ENCODE results near the gene NEK11.

Gene NEK11

DNA sequence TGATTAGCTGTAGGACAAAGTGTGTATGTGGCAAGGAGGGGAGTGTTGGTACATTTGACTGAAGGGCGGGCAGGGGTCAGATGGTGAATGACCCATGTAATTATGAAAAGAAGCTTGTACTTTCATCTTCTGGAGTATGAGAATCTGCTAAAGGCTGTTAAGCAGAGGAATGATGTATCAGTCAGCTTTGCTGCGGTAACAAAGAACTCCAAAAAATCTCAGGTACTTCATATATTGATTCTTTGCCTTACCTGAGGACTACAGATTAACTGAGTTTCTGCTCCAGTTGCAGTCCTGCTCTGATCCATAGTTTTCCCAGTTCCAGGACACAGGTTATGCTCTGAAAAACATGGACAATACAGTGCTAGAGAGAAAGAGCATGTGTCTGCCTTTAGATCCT is 115.1 kb downstream of the NEK11 start:
- no peak for DNase-seq (ENCODE audit: low read depth)

DNA sequence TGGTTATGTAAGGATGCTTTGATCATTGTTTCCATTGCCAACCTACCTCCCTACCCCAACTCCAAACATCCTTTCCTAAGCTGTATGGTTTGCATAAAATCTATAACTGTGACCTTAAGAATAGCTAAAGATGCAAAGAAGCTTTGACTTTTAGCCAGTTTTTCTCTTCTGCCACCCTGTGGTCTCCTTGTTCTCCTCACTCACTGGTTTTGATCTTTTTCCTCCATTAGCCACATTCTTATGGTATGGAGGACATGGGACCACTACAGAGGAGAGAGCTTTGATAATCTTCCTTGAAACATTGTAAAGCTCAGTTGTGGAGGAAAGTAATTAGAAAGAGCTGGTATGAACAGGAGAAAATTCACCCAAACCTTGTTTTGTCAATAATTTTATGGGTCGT is 115.9 kb downstream of the NEK11 start:
- peak; percentile 8 for DNase-seq (ENCODE audit: low read depth)

DNA sequence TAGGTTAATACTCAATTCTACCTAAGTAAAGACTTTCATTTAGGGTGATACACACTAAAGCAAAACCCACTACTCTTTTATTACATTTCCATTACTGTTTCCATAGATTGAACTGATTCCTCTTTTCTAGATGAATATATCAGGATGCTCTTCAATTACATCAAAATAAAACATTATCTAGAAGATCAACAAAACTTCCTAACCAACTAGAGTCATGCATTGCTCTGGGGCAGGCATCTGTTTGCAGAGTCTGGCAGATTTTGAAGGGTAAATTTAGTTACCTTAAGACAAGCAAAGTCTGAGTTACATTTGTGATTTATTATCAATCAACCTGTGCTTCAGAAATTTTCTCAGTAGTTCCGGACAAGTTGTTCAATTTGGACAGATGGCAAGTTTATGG is 117.1 kb downstream of the NEK11 start:
- no peak for DNase-seq (ENCODE audit: low read depth)

DNA sequence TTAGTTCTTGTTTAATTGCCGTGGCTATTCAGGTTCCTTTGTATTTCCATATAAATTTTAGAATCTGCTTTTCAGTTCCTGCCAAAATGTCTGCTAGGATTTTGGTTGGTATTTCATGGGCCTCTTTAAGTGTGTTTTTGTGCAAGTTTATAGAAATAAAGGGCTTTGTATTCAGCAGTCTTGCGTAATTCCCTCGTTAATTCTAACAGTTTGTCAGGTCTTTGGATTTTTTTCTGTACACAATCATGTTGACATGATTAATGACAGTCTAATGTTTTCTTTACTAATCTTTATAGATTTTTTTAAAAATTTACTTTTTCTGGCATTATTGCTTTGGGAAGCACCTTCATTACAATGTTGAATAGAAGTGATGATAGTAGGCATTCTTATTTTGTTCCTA is 120.9 kb downstream of the NEK11 start:
- no peak for DNase-seq (ENCODE audit: low read depth)

DNA sequence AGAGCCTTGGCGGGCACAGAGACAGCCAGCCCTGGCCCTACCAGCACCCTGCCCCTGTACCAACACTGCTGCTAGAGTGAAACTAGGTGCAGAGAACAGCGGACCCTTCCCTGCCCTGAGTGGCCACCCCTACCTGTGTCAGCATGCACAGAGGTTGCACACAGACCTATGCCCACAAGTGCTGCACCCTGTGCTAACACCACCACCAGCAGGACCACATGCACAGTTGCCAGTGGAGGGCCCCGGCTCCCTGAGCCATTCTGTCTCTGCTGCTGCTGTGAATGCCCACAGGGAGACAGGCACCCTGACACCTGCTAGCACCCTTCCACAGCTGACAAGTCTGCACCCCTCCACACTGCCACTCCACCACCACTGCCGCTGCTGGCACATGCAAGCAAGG is 131.8 kb downstream of the NEK11 start:
- DNase-seq (ENCODE audit: low read depth), result no peak

DNA sequence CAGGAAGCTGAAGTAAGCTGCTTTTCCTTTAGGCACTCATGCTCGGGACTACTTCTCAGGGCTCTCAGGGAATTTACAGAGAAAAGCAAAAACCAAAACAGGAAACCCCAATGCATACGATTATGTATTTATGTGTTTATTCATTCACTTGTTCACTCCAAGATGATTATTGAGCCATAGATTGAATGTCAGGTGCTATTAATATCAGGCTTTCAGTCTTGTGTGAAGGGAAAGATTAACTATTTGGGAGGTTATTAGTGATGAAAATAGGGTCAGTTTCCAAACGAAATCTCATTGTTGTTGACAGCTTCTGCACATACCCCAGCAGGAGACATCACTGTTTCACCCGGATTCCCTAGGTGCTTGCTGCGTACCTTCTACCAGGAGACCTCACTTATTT is 135.8 kb downstream of the NEK11 start:
- DNase-seq (ENCODE audit: low read depth), result no peak

DNA sequence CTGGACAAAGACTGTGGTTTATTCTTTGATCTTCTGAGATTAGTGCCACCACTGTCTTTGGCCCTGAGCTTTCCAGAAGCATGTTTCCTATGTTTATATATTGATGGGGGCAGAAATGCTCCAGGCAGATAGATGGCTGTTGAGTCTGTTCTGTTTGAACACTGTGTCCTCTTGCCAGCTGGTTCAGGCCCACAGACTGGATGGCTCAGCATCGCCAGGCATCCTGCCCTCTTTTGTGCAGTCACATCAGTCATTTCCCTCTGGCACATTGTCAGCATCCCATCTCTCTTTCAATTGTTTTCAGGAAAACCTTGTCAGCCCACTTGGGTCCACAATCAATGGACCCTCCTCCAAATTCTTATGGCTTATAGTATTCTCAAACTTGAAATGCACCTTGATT is 141.2 kb downstream of the NEK11 start:
- no peak for DNase-seq (ENCODE audit: low read depth)

DNA sequence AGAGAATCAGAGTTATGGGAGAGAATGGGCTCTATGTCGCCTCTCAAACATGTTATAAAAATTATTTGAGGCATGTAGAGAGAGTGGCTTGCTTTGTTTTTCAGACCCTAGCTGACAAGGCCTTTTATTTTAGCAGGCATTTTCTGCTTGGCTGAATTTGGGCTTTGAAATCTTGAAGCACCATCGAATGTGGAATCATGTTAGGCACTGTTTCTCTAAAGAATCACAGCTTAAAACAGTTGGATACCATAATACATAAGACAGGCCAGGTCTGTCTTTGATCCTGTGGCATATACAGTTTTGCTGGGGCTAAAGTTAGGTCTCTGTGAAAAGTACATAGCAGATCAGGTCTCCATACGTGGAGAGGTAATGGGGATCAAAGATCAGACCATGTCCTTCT is 142.7 kb downstream of the NEK11 start:
- no peak for DNase-seq (ENCODE audit: low read depth)

DNA sequence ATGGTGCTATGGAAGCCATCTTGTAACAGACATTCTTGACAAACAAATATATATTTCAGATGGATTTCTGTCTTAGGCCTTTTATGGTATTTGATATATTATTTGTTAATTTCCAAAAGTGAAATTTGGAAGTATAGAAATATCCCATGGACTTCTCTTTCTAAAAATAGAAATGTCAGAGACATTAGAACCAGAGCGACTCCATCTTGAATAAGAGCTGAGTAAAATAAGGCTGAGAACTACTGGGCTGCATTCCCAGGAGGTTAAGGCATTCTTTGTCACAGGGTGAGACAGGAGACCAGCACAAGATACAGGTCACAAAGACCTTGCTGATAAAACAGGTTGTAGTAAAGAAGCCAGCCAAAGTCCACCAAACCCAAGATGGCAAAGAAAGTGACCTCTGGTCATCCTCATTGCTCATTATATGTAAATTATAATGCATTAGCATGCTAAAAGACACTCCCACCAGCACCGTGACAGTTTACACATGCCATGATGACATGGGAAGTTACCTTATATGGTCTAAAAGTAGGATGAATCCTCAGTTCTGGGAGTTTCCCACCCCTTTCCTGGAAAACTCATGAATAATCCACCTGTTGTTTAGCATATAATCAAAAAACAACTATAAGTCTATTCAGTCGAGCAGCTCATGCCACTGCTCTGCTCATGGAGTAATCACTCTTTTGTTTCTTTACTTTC is 146.0 kb downstream of the NEK11 start:
- no peak for DNase-seq (ENCODE audit: low read depth)

DNA sequence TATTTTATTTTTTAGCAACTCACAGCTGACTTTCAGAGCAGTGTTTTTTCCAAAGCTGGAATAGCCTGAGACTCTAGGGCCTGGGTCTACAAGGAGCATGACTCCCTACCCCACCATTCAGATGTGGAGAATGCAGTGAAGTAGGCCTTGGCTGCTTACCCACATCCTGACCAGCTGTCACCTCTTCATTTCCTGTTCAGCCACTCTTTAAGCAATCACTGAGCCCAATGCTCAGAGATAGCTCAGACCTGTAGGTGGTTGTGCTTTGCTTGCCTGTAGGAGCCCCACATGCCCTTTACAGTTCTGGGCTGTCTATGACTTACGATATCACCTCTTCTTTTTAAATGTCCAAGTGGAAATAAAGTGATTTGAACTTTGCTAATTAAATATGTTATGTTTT is 148.1 kb downstream of the NEK11 start:
- peak; percentile 53 for DNase-seq (ENCODE audit: low read depth)

DNA sequence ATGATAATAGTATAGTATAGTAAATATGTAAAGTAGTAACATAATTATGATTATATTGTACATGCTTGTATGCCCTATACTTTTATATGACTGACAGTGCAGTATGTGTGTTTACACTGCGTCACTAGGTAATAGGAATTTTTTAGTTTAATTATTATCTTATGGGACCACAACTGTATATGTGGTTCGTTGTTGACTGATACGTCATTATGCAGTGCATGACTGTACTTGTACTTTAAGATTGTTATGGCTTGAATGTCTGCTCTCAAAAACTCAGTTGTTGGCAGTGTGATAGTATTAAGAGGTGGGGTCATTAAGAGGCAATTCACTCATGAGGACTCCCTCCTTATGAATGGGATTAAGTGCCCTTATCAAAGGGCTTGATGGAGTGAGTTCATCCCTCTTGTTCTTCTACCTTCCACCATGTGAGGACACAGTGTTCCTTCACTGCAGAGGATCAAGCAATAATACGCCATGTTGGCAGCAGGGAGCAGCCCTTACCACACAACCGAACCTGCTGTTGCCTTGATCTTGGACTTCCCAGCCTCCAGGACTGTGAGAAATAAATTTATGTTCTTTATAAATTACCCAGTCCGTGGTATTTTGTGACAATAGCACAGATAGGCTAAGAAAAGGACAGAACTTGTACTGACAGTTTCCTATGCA is 152.2 kb downstream of the NEK11 start:
- no peak for DNase-seq (ENCODE audit: low read depth)

DNA sequence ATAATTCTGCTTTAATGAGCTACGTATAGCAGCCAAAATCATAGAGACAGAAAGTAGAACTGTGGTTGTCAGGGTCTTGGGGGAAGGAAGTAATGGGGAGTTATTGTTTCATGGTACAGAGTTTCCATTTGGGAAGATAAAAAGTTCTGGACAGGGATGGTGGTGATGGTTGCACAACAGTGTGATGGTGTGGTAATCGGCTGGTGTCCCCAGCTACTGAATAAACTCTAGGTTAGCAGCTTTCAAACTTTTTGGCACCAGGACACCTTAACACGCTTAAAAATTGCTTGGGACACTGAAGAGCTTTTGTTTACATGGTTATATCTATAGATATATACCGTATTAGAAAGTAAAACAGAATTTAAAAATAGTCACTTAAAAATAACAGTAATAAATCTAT is 166.0 kb downstream of the NEK11 start:
- DNase-seq (ENCODE audit: low read depth), result no peak

DNA sequence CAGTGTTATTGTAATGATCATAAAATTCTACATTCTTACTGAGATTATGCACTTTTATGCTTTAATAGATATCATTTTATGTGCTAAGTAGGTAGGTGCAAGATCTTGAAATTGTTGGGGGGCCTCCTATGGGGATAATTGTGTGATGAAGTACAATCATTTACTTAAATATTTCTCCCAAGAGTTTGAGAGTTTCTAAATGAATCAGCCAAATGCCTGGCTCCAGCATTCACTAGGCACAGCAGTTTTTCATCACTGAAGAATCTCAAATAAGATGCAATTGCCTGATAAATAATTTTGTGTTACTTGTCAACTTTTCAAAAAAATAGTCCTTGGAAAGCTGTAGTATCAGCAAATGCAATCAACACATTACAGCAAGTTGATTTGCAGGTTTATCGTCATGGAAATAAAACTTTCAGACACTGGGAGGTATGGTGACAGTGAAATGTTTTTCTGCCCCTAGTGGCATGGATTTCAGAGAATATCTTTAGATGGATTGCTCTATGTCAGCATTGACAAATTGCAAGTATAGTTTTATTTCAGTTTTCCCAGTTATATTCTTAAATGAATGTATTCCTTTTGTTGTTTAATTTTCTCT is 167.1 kb downstream of the NEK11 start:
- no peak for DNase-seq (ENCODE audit: low read depth)

DNA sequence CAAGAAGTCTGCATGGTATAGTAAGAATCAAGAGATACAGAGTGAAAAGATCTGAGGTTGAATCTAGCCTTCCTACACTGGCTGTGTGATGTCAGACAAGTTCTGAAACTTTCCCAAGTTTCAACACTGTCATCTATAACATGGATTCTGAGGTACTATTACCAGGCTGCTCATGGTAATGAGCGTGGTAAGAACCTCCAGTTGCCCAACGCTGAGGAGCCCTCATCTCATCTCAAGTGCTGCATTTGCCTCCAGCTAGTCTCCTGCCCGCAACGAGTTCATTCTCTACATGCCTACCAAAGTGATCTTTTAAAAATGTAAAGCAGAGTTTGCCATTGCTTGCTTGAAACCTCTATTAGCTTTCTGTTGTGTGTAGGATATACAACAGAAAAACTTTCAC is 168.1 kb downstream of the NEK11 start:
- no peak for DNase-seq (ENCODE audit: low read depth)

DNA sequence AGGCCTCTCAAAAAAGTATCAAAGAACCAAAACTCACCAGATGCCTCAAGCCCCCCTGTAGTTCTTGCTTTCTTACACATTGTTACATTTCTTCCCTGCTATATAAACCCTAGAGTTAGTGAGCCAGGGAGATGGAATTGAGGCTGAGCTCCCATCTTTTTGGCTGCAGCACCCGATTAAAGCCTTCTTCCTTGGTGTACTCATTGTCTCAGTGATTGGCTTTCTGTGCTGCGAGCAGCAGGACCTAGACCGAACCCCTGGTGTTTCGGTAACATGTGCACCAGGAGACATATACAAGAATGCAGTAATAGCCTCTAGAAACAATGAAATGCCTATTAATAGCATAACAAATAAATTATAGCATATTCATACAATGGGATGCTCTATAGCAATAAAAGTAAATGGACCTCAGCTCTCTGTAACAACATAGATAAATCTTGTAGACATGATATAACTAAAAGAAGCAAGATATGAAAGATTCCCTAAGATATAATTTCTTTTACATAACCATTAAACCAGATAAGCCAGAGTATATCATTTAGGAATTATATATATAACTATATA is 174.0 kb downstream of the NEK11 start:
- no peak for DNase-seq (ENCODE audit: low read depth)

DNA sequence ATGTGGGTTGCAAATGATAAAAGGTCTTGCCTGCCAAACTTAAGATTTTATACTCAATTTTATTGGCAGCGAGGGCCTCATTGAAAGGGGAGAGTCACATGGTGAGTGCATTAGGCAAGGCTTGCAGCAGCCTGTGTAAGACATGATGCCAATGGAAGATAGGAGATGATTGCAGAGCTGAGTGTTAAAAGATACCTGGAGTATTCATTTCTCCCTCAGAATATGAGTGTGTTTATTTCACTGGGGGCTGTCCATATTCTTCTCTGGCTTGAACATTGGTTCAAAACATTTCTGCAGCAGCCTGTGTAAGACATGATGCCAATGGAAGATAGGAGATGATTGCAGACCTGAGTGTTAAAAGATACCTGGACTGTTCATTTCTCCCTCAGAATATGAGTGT is 189.7 kb downstream of the NEK11 start:
- peak; percentile 26 for DNase-seq (ENCODE audit: low read depth)

DNA sequence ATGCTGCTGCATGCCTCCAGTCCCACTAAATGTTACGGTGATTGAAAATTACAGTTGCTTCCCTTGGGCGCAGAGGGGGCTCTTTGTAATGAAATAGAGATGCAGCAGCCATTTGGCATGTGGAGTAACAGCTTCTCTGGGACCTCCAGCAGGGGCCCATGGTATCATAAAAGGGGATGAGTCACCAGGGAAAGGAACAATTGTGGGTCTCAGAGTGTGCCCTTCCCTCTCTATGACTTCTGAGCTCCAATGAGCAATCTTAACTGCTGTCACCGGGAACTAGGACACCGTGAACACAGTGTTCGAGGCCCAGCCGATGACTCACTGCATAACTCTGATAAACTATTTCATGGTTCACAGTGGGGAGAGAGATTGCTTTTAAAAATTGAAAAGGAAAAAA is 190.1 kb downstream of the NEK11 start:
- DNase-seq (ENCODE audit: low read depth), result peak; percentile 83

DNA sequence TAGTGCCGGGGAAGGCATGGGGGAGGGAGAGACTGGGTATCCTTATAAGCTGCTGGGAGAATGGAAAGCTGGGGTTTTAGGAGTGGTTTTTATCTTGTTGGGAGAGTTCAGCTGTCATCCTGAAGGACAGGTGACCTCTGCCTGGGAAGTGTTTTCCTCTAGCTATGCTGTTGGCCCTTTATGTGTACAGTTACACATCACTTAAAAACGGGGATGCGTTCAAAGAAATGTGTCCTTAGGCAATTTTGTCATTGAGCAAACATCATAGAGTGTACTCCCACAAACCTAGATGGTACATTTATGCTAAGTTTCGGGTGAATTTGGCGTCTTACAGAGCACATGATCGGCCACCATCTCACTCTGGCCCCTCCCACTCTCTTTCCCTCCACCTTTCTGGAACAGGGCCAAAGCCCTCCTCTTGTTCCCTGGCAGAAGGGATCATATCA is 190.6 kb downstream of the NEK11 start:
- peak; percentile 45 for DNase-seq (ENCODE audit: low read depth)

DNA sequence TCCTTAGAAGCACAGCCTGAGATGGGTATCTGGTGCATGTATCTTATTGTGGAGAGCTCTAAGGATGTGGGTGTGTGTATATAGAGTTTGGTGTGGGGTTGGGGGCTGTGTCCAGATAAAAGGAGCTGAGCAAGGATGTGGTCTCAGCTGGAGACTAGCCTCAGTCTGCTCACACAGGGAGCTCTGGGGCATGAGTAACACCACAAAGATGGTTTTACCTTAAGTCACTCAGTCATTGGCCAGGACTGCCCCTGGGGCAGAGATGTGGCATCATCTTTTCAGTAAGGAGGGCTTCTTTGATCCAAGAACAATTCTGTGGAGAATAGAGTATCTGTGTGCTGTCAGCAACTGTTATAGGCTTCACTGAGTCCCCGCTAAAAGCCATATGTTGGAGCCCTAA is 191.5 kb downstream of the NEK11 start:
- DNase-seq (ENCODE audit: low read depth), result peak; percentile 72

DNA sequence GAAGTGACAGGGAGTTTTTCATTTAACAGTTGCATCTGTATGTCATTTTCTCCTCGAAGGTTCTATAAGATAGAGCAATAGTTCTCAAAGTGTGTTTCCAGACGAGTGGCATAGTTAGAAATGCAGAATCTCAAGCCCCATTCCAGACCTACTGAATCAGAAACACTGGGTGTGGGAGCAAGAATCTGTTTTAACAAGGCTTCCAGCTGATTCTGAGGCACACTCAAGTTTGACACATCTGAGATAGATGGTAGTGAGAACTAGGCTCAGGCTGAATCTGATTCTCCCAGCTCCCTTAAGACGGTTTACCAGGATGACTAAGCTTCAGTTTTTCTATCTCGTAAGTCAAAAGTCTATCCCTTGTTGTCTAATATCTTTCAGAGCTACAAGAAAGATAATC is 195.1 kb downstream of the NEK11 start:
- DNase-seq (ENCODE audit: low read depth), result peak; percentile 86

DNA sequence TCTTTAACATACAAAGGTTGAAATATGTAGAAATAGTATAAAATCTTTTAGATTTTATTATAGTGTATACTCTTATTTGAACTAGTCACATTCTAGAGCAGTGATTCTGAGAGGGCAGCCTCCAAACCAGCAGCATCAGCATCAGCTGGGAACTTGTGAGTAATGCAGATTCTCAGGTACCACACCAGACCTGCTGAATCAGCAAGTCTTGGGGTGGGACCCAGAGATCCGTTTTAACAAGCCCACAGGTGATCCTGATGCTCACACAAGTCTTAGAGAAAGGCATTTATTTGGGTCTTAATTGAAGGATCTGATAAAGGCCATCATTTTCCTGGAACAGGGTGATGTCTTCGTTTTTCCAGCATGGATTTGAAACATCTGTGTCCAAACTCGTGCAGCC is 195.9 kb downstream of the NEK11 start:
- DNase-seq (ENCODE audit: low read depth), result no peak

DNA sequence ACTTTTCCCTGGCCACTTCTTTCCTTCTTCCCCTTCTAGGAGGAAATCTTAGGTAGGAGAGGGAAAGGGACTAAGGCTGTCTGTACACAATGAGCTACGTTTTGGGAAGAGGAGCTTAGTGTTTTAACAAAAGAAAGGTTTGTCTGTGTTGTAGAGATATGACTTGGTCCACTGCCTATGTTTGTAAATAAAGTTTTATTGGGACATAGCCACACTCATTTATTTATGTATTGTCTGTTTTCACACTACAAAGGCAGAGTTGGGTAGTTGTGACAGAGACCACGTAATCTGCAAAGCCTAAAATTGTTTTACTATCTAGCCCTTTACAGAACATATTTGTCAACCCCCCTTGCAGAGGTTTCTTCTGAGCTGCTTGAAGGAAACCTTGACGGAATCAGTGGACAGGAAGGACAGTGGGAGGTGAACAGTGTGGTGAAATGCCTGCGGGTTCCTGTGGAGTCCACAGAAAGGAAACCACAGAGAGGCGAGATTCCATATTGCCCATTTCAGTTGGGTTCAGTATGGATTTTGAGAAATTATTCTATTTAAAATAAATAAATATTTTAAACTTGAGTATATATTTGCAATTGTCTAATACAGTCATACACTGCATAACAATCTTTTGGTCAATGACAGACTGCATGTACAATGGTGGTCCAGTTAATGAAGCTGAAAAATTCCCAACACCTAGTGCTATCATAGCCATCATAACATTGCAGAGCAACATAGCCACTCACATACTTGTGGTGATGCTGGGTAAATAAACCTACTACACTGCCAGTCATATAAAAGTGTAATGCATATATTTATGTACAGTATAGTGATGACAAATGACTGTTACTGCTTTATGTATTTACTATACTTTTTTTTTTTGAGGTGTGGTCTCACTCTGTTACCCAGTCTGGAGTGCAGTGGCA is 197.0 kb downstream of the NEK11 start:
- peak; percentile 23 for DNase-seq (ENCODE audit: low read depth)
